Breast epithelium (tissue), 3 donors: ENCODE results near the gene CDC16.
"Not testable (repeated sequence)": the region's sequence is repeated elsewhere in the genome, so short reads cannot be mapped to it uniquely, and the experiment has no call there.

ENCODE experiments used
- POLR2A ChIP-seq: fragments of 450-650 bp; IDR thresholded peaks from one replicate; pipeline ENCODE4 v1.6.1; 2016; ENCODE audit warnings: antibody characterized with exemption, mild to moderate bottlenecking, moderate library complexity
- POLR2AphosphoS5 ChIP-seq, 3 donors: sonication (generic); formaldehyde crosslinking; IDR thresholded peaks; one replicate each; pipeline ENCODE4 v1.6.1; 2017; ENCODE audit warnings: antibody characterized with exemption in 3 of 3
- TF ChIP-seq, protein P1 (sequence below), 3 donors: fragments of 450-650 bp; IDR thresholded peaks; one replicate each; pipeline ENCODE4 v1.5.1; 2016 to 2017; ENCODE audit warnings: antibody characterized with exemption in 3 of 3, mild to moderate bottlenecking in 3 of 3, moderate library complexity in 3 of 3

DNA sequence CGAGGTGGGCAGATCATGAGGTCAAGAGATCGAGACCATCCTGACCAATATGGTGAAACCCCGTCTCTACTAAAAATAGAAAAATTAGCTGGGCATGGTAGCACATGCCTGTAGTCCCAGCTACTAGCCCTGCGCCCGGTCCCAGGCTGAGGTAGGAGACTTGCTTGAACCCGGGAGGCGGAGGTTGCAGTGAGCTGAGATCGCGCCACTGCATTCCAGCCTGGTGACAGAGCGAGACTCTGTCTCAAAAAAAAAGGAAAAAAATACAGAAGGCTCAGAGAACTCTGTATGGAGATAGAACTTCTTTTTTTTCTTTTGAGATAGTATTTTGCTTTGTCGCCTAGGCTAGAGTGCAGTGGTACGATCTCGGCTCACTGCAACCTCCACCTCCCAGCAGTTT, 29.6 kb downstream of the CDC16 start:
- not testable (repeated sequence) for TF ChIP-seq POLR2A; POLR2AphosphoS5 (IDR thresholded peaks at IDR 0.05)
- TF ChIP-seq, protein P1, sequence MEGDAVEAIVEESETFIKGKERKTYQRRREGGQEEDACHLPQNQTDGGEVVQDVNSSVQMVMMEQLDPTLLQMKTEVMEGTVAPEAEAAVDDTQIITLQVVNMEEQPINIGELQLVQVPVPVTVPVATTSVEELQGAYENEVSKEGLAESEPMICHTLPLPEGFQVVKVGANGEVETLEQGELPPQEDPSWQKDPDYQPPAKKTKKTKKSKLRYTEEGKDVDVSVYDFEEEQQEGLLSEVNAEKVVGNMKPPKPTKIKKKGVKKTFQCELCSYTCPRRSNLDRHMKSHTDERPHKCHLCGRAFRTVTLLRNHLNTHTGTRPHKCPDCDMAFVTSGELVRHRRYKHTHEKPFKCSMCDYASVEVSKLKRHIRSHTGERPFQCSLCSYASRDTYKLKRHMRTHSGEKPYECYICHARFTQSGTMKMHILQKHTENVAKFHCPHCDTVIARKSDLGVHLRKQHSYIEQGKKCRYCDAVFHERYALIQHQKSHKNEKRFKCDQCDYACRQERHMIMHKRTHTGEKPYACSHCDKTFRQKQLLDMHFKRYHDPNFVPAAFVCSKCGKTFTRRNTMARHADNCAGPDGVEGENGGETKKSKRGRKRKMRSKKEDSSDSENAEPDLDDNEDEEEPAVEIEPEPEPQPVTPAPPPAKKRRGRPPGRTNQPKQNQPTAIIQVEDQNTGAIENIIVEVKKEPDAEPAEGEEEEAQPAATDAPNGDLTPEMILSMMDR (IDR thresholded peaks at IDR 0.05) = not testable (repeated sequence)
